ENCODE measurements around the gene SF3A2. TPM values are rescaled to one million over a fixed set of nuclear protein-coding genes. Genes with fewer than 3 reads are reported as not detected.

The SF3A2 gene
- total and polyA plus RNA-seq, 2 donors (not counting 1 experiment from before 2014, with no cell fraction given): 98.2 to 140 TPM

DNA sequence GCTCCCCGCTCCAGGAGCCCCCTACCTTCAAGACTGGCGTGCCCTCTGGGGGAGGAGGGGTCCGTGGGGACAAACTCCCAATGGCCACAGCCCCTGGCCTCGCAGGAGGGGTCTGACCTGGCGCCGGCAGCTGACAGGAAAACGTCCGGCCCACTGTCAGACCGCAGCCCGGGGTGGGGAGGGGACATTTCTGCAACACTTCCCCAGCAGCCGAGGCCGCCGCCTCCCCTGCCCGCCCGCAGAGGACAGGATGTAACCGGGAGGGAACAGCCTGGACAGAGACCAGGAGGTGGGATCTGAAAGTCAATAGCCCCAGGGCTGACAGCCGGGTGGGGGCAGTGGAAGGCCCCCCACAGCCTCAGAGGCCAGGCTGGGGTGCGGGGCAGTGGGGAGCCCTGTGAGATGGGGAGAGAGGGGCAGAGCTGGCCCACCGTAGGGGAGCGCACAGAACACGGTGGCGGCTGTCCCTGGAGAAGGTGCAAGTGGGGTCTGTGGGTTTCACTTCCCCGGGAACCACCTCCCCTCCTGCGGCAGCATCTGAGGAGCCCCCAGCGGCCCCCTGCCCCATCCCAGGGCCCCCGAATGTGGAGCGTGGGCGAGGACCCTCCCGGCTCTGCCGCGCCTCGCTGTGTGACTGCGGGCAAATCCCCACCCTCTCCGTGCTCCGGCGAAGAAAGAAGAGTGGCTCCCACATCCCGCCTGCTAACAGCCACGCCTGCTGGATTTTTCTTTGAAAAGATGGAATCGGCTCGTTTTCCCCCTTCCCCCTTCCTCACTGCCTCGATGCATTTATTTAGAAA lies 45.6 kb downstream of the SF3A2 start, which contains the start of gene PEAK3:
Gene PEAK3, minus strand, starts transcription at position 114 of the 800 bp plus-strand sequence. CDS start 1,244 bp downstream, outside the sequence.
- H3K9ac ChIP-seq (ENCODE audit: low read length): peak within 1 kb of the TSS; percentile 63
- ATAC-seq (ENCODE audit: low read depth) (peak; percentile 63), DNase-seq (peak; percentile 61)
- H3K27me3 ChIP-seq (replicated peaks in 1 of 4; ENCODE audit: control extremely low read depth in 1 of 4, control insufficient read depth in 3 of 4, insufficient read depth in 4 of 4, low read length in 3 of 4): no peaks in the 10 kb centered on the region
- POLR2A ChIA-PET: interaction anchor here (0.5 to 1.4 kb wide), 5 partner anchors 12 to 226 kb away, joined by 3 to 4 read pairs (median 3); no protein-coding TSS in a partner anchor
- H3K4me3 ChIP-seq (ENCODE audit: control extremely low read depth in 1 of 5, extremely low read depth in 1 of 5, insufficient read depth in 1 of 5, low read depth in 2 of 5, low read length in 4 of 5): peak within 1 kb of the TSS in 4 of 5 experiments; percentile 38 to 60 (median 41)
- peak within 1 kb of the TSS; percentile 88 for H3K4me2 ChIP-seq (replicated peaks; ENCODE audit: low read depth, low read length, poor library complexity, severe bottlenecking)
- H4K20me1 ChIP-seq (ENCODE audit: control insufficient read depth, insufficient read depth, low read length, poor library complexity, severe bottlenecking): no peaks in the 10 kb centered on the region
- CTCF ChIA-PET: interaction anchor here (0.7 to 1.6 kb wide), 4 partner anchors 24 to 675 kb away, joined by 3 to 5 read pairs (median 4); no protein-coding TSS in a partner anchor
- Mint-ChIP-seq H3K4me1 (peaks cover 23% of the 10 kb centered on the region), H3K27ac (peak within 1 kb of the TSS; percentile 88), H3K4me3 (peak within 1 kb of the TSS; percentile 78), H3K27me3 (no peaks in the 10 kb centered on the region), H3K9me3 (ENCODE audit: insufficient read depth) (no peaks in the 10 kb centered on the region)
- H3K27ac ChIP-seq (ENCODE audit: low read length in 2 of 2): peak within 1 kb of the TSS; percentile 4 to 32
- intact Hi-C loops (cut with micrococcal nuclease): no loop called here
- peaks cover 30% of the 10 kb centered on the region for H3K79me2 ChIP-seq (ENCODE audit: control insufficient read depth, insufficient read depth, low read length)
- 3% methylated on average over 35 of the region's 41 CpGs for WGBS (ENCODE audit: insufficient coverage)
- peaks cover 16 to 36% of the 10 kb centered on the region in 2 donors for H3K4me1 ChIP-seq (ENCODE audit: control insufficient read depth in 2 of 2, insufficient read depth in 2 of 2, low read length in 2 of 2)
- H3K9me3 ChIP-seq (ENCODE audit: control extremely low read depth in 1 of 3, control insufficient read depth in 2 of 3, insufficient read depth in 1 of 3, low read length in 2 of 3): no peaks in the 10 kb centered on the region
- TF ChIP-seq, protein P1, sequence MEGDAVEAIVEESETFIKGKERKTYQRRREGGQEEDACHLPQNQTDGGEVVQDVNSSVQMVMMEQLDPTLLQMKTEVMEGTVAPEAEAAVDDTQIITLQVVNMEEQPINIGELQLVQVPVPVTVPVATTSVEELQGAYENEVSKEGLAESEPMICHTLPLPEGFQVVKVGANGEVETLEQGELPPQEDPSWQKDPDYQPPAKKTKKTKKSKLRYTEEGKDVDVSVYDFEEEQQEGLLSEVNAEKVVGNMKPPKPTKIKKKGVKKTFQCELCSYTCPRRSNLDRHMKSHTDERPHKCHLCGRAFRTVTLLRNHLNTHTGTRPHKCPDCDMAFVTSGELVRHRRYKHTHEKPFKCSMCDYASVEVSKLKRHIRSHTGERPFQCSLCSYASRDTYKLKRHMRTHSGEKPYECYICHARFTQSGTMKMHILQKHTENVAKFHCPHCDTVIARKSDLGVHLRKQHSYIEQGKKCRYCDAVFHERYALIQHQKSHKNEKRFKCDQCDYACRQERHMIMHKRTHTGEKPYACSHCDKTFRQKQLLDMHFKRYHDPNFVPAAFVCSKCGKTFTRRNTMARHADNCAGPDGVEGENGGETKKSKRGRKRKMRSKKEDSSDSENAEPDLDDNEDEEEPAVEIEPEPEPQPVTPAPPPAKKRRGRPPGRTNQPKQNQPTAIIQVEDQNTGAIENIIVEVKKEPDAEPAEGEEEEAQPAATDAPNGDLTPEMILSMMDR (IDR thresholded peaks at IDR 0.05): no peak
- TF ChIP-seq EZH2 (IDR thresholded peaks at IDR 0.05; ENCODE audit: borderline replicate concordance, insufficient read depth, low read depth, low read length, poor library complexity, severe bottlenecking): no peak
- peak within 1 kb of the TSS; percentile 22 for H2AFZ ChIP-seq (ENCODE audit: insufficient read depth, low read depth, low read length, poor library complexity, severe bottlenecking)
- no peaks in the 10 kb centered on the region for H3K36me3 ChIP-seq (replicated peaks in 1 of 2; ENCODE audit: control extremely low read depth in 1 of 2, control insufficient read depth in 1 of 2, extremely low read depth in 1 of 2, insufficient read depth in 2 of 2, low read length in 1 of 2)

DNA sequence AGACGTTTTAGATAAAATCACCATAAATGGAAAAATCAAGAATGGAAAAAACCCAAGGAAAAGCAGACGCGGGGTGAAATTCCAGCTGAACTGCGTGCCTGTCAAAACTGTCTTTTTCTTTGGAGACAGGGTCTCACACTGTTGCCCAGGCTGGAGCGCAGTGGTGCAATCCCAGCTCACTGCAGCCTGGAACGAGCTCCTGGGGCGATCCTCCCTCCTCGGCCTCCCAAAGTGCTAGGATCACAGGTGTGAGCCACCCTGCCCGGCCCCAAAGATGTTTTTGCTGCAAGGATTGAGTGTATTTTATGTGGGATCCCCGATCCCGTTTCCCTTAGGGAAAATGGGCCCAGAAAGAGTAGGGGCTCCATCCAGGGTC lies 46.2 kb downstream of the SF3A2 start:
- Histone ChIP-seq H3K27ac (ENCODE audit: low read length in 2 of 2) (no peak overlapping the region), H3K4me1 (ENCODE audit: control insufficient read depth in 2 of 2, insufficient read depth in 2 of 2, low read length in 2 of 2) (peaks cover 22 to 39% of the 10 kb centered on the region in 2 donors), H3K4me2 (replicated peaks; ENCODE audit: low read depth, low read length, poor library complexity, severe bottlenecking) (peak overlapping the region; percentile 88), H3K79me2 (ENCODE audit: control insufficient read depth, insufficient read depth, low read length) (peaks cover 27% of the 10 kb centered on the region), H3K9me3 (ENCODE audit: control extremely low read depth in 1 of 3, control insufficient read depth in 2 of 3, insufficient read depth in 1 of 3, low read length in 2 of 3) (no peaks in the 10 kb centered on the region), H3K27me3 (replicated peaks in 1 of 4; ENCODE audit: control extremely low read depth in 1 of 4, control insufficient read depth in 3 of 4, insufficient read depth in 4 of 4, low read length in 3 of 4) (no peaks in the 10 kb centered on the region), H3K9ac (ENCODE audit: low read length) (no peak overlapping the region), H3K36me3 (replicated peaks in 1 of 2; ENCODE audit: control extremely low read depth in 1 of 2, control insufficient read depth in 1 of 2, extremely low read depth in 1 of 2, insufficient read depth in 2 of 2, low read length in 1 of 2) (no peaks in the 10 kb centered on the region), H3K4me3 (ENCODE audit: control extremely low read depth in 1 of 5, extremely low read depth in 1 of 5, insufficient read depth in 1 of 5, low read depth in 2 of 5, low read length in 4 of 5) (no peak overlapping the region), H4K20me1 (ENCODE audit: control insufficient read depth, insufficient read depth, low read length, poor library complexity, severe bottlenecking) (no peaks in the 10 kb centered on the region), H2AFZ (ENCODE audit: insufficient read depth, low read depth, low read length, poor library complexity, severe bottlenecking) (no peak overlapping the region)
- POLR2A ChIA-PET: interaction anchor here (0.6 to 1.4 kb wide), 3 partner anchors 12 to 419 kb away, joined by 3 to 4 read pairs (median 3); no protein-coding TSS in a partner anchor
- intact Hi-C loops (cut with micrococcal nuclease): no loop called here
- Mint-ChIP-seq H3K27me3 (no peaks in the 10 kb centered on the region), H3K4me3 (peak overlapping the region; percentile 58), H3K9me3 (ENCODE audit: insufficient read depth) (no peaks in the 10 kb centered on the region), H3K4me1 (peaks cover 29% of the 10 kb centered on the region), H3K27ac (peak overlapping the region; percentile 63)
- no peak for TF ChIP-seq EZH2 (IDR thresholded peaks at IDR 0.05; ENCODE audit: borderline replicate concordance, insufficient read depth, low read depth, low read length, poor library complexity, severe bottlenecking)
- TF ChIP-seq, protein P1 (IDR thresholded peaks at IDR 0.05): no peak
- no peak for ATAC-seq (ENCODE audit: low read depth)
- 88% methylated on average over 9 of the region's 11 CpGs for WGBS (ENCODE audit: insufficient coverage)
- DNase-seq: no peak
- CTCF ChIA-PET: interaction anchor here (1.2 to 1.6 kb wide), 3 partner anchors 25 to 109 kb away, joined by 3 to 5 read pairs (median 4); no protein-coding TSS in a partner anchor
